ENCODE data around the gene CDC45.

CDC45 gene

GRCh38 chr22:19454156-19454555, 25.6 kb upstream of the CDC45 start:
- Mint-ChIP-seq H3K27ac (no peak overlapping the region), H3K36me3 (ENCODE audit: low read depth) (peaks cover 56% of the 10 kb centered on the region)

GRCh38 chr22:19455033-19455432, 24.7 kb upstream of the CDC45 start:
- H3K27me3 Mint-ChIP-seq (ENCODE audit: low read depth, poor library complexity): no peaks in the 10 kb centered on the region
- peaks cover 58% of the 10 kb centered on the region for H3K36me3 Mint-ChIP-seq (ENCODE audit: low read depth)
- no peak overlapping the region for H3K4me3 Mint-ChIP-seq
- no peaks in the 10 kb centered on the region for H3K9me3 Mint-ChIP-seq
- H3K4me1 Mint-ChIP-seq: no peaks in the 10 kb centered on the region
- H3K27ac Mint-ChIP-seq: no peak overlapping the region
- no peak for DNase-seq
- TF ChIP-seq CTCF (IDR thresholded peaks at IDR 0.05): no peak

More at GRCh38 chr22:19454156-19454555, 25.6 kb upstream of the CDC45 start:
- Mint-ChIP-seq H3K9me3 (no peaks in the 10 kb centered on the region), H3K4me1 (no peaks in the 10 kb centered on the region), H3K27me3 (ENCODE audit: low read depth, poor library complexity) (no peaks in the 10 kb centered on the region), H3K4me3 (no peak overlapping the region)
- no peak for DNase-seq
- no peak for TF ChIP-seq CTCF (IDR thresholded peaks at IDR 0.05)

- no peaks in the 10 kb centered on the region for H3K27me3 Mint-ChIP-seq (ENCODE audit: low read depth, poor library complexity)
Measured at GRCh38 chr22:19455585-19456370, 23.9 kb upstream of the CDC45 start.

GRCh38 chr22:19456541-19456940, 23.2 kb upstream of the CDC45 start:
- no peak overlapping the region for H3K27ac Mint-ChIP-seq
- H3K4me1 Mint-ChIP-seq: no peaks in the 10 kb centered on the region
- H3K36me3 Mint-ChIP-seq (ENCODE audit: low read depth): peaks cover 56% of the 10 kb centered on the region
- no peak for TF ChIP-seq CTCF (IDR thresholded peaks at IDR 0.05)
- no peak for DNase-seq
- no peaks in the 10 kb centered on the region for H3K27me3 Mint-ChIP-seq (ENCODE audit: low read depth, poor library complexity)
- H3K4me3 Mint-ChIP-seq: no peak overlapping the region
- H3K9me3 Mint-ChIP-seq: no peaks in the 10 kb centered on the region

More at GRCh38 chr22:19455585-19456370, 23.9 kb upstream of the CDC45 start:
- Mint-ChIP-seq H3K4me1 (no peaks in the 10 kb centered on the region), H3K9me3 (no peaks in the 10 kb centered on the region), H3K4me3 (no peak overlapping the region), H3K27ac (no peak overlapping the region), H3K36me3 (ENCODE audit: low read depth) (peaks cover 56% of the 10 kb centered on the region)
- no peak for TF ChIP-seq CTCF (IDR thresholded peaks at IDR 0.05)
- no peak for DNase-seq

GRCh38 chr22:19457828-19458428, 21.8 kb upstream of the CDC45 start:
- no peak for TF ChIP-seq CTCF (IDR thresholded peaks at IDR 0.05)
- Mint-ChIP-seq H3K4me1 (no peaks in the 10 kb centered on the region), H3K36me3 (ENCODE audit: low read depth) (peaks cover 48% of the 10 kb centered on the region), H3K4me3 (no peak overlapping the region), H3K9me3 (no peaks in the 10 kb centered on the region), H3K27me3 (ENCODE audit: low read depth, poor library complexity) (no peaks in the 10 kb centered on the region), H3K27ac (no peak overlapping the region)
- no peak for DNase-seq

Measured in nephron progenitor cell (in vitro differentiated cells).